ENCODE data around the gene KIAA0930.
A peak's percentile ranks its signal among the peaks of the same experiment; 100 is the strongest.

Gene KIAA0930

DNA sequence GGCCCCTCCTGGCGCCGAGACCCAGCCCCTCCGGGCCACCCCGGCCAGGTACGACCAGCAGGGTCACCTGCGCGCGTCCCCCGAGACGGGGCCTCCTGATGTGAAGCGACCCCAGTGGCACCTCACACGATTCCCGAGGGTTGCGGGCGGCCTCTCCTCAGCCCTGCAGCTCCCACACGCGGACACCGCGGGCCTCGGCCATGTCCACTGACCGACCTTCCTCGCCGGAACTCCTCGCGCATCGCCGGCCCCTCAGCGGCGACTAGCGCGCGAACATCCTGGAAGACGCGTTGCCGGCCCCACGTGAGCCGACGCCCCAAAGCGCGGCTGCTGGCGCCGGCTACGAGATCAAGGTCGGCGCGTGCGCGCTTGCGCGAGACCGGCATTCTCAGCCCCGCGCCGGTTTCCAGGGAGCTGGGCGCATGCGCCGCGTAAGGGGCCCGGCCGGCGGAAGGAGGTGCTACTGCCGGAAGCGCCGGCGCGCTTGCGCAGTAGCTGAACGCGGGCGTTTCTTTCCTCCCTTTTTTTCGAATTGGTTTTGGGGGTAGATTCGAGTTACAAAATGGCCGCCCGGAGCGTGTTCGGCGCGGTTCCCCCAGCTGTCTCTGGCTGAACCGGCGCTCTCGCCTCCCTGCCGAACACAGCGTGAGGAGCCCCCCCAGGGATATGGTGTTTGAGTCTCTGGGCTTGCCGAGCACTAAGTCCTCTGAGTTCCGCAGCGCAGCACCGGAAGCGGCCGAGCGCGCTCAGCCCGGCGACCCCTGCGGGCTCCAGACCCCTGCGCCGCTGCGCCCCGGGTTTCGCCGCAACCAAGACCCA lies 77.0 kb downstream of the KIAA0930 start, which contains the start of gene NUP50:
NUP50 (plus strand) TSS at position 475 of the 819 bp plus-strand sequence. CDS start 4,253 bp downstream, outside the sequence.
- in situ Hi-C loops (cut with HindIII; ENCODE audit: low pct_ligation_motif_present, low sequenced_read_pairs) = no loop called here
- Histone ChIP-seq H3K36me3 (replicated peaks) (peaks cover 4% of the 10 kb centered on the region), H3K4me3 (ENCODE audit: low read depth, low read length) (peak within 1 kb of the TSS; percentile 85), H3K27me3 (replicated peaks) (no peaks in the 10 kb centered on the region), H3K27ac (peak within 1 kb of the TSS; percentile 82)
- TF ChIP-seq, protein P1, sequence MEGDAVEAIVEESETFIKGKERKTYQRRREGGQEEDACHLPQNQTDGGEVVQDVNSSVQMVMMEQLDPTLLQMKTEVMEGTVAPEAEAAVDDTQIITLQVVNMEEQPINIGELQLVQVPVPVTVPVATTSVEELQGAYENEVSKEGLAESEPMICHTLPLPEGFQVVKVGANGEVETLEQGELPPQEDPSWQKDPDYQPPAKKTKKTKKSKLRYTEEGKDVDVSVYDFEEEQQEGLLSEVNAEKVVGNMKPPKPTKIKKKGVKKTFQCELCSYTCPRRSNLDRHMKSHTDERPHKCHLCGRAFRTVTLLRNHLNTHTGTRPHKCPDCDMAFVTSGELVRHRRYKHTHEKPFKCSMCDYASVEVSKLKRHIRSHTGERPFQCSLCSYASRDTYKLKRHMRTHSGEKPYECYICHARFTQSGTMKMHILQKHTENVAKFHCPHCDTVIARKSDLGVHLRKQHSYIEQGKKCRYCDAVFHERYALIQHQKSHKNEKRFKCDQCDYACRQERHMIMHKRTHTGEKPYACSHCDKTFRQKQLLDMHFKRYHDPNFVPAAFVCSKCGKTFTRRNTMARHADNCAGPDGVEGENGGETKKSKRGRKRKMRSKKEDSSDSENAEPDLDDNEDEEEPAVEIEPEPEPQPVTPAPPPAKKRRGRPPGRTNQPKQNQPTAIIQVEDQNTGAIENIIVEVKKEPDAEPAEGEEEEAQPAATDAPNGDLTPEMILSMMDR (IDR thresholded peaks at IDR 0.05; ENCODE audit: low read depth, low read length, missing control alignments) = peak; percentile 1
- DNase-seq = peak; percentile 91

DNA sequence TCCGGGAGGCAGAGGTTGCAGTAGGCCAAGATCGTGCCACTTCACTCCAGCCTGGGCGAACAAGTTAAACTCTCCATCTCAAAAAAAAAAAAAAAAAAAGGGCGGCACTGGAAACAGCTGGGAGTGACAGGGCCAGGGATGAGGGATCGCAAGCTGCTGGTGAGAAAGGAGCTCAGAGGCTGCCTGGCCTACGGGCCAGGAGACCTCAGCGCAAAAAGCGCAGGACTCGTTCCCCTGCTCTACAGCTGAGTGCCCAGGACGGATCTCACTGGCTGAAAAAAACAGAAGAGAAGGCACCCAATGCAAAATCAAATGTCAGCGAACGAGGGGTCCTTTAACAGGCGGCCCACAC lies 77.6 kb downstream of the KIAA0930 start:
- H3K36me3 ChIP-seq (replicated peaks) = no peaks in the 10 kb centered on the region
- TF ChIP-seq, protein P1 (IDR thresholded peaks at IDR 0.05; ENCODE audit: low read depth, low read length, missing control alignments) = no peak
- in situ Hi-C loops (cut with HindIII; ENCODE audit: low pct_ligation_motif_present, low sequenced_read_pairs) = no loop called here
- peak overlapping the region; percentile 85 for H3K4me3 ChIP-seq (ENCODE audit: low read depth, low read length)
- H3K27ac ChIP-seq = peak overlapping the region; percentile 82
- H3K27me3 ChIP-seq (replicated peaks) = no peaks in the 10 kb centered on the region
- DNase-seq = no peak

DNA sequence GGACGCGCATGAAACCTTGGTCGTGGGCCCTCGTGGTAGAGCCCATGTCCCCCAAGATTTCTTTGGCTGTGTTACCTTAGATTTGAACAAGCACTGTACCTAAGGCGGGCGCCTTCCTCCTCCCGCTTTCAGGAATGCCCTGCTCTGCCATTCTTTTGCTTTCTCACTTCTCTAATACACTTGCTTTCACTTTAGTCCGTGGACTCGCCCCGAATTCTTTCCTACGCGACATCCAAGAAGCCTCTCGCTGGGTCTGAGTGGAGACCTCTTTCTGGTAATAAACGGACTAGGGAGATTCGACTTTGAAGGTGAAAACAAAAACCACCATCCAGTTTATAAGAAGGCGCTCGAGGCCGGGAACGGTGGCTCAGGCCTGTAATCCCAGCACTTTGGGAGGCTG lies 78.2 kb downstream of the KIAA0930 start:
- TF ChIP-seq, protein P1 (IDR thresholded peaks at IDR 0.05; ENCODE audit: low read depth, low read length, missing control alignments) = no peak
- peak overlapping the region; percentile 82 for H3K27ac ChIP-seq
- H3K27me3 ChIP-seq (replicated peaks) = no peaks in the 10 kb centered on the region
- peak overlapping the region; percentile 85 for H3K4me3 ChIP-seq (ENCODE audit: low read depth, low read length)
- in situ Hi-C loops (cut with HindIII; ENCODE audit: low pct_ligation_motif_present, low sequenced_read_pairs) = no loop called here
- no peak for DNase-seq
- H3K36me3 ChIP-seq (replicated peaks) = no peaks in the 10 kb centered on the region

DNA sequence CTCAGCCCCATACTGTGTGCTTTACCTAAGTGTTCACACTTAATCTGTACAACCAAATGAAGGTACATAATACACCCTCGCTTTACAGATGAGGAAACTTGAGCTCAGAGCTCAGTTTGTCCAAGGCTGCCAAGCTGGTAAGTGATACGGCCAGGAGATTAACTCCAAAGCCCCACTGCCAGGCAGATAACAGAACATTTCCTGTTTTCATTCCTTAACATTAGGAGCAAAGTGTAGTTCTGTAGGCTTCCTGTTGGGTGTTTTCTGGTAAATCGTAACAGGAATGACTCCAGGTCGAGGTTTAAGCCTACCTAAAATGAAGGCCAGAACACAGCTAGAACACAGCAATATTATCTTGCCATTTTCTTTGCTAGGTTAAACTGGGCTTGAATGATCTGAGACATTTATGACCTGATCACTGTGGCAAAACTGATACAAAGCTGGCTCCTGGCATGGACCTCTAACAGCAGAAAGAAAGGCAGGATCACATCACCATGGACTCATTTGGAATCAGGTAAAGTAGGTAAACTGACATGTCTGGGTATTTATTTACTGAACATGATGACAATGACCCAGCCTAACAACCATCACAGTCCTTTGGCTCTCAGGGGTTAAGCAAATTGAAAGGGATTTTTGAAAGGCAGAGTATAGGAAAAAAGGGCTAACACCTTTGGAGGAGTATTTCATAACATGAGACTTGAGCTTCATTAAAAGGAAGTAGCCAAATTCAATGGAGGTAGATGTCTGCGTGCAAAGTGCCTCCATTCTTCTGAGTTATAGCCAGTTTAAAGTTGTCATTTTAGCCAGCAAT lies 80.8 kb downstream of the KIAA0930 start:
- in situ Hi-C loops (cut with HindIII; ENCODE audit: low pct_ligation_motif_present, low sequenced_read_pairs) = no loop called here
- Histone ChIP-seq H3K36me3 (replicated peaks) (peaks cover 3% of the 10 kb centered on the region), H3K27me3 (replicated peaks) (no peaks in the 10 kb centered on the region), H3K4me3 (ENCODE audit: low read depth, low read length) (no peak overlapping the region), H3K27ac (no peak overlapping the region)
- no peak for DNase-seq
- TF ChIP-seq, protein P1 (IDR thresholded peaks at IDR 0.05; ENCODE audit: low read depth, low read length, missing control alignments) = peak; percentile 13

DNA sequence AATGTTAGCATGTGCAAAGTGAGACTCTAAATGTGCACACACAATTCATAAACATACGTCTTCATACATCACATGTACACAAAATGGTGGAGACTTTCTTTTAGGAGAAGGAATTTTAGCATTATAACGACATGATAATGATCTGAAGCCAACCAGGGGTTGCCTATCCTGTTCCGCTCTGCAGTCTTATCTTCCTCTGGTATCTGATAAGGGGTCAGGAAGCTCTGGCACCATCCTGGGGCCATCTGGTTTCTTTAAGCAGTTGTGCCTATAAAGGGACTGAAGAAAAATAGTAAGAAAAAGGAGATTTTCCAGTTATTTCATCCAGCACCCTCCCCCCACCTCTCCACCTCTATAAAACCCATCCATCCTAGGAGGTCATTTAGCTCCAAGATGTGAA lies 82.8 kb downstream of the KIAA0930 start:
- in situ Hi-C loops (cut with HindIII; ENCODE audit: low pct_ligation_motif_present, low sequenced_read_pairs) = no loop called here
- H3K4me3 ChIP-seq (ENCODE audit: low read depth, low read length) = no peak overlapping the region
- TF ChIP-seq, protein P1 (IDR thresholded peaks at IDR 0.05; ENCODE audit: low read depth, low read length, missing control alignments) = no peak
- no peak overlapping the region for H3K27ac ChIP-seq
- DNase-seq = no peak
- peaks cover 3% of the 10 kb centered on the region for H3K36me3 ChIP-seq (replicated peaks)
- H3K27me3 ChIP-seq (replicated peaks) = no peaks in the 10 kb centered on the region
